AG09309 (cell line): ENCODE results near the gene ICAM3.

Experiments used
- DNase-seq: peaks from one replicate; pipeline ENCODE4 v3.0.0-alpha.2; 2010; ENCODE audit warnings: low read depth
- H3K4me3 ChIP-seq: 2 replicates; pipeline ENCODE4 v1.5.1; 2011; ENCODE audit warnings: mild to moderate bottlenecking, low read depth, low read length, moderate library complexity; ENCODE audit not compliant: control insufficient read depth
- CTCF ChIP-seq: IDR thresholded peaks from 2 replicates; pipeline ENCODE4 v1.5.1; 2011; ENCODE audit warnings: mild to moderate bottlenecking, low read depth, low read length, inconsistent platforms; ENCODE audit not compliant: insufficient read depth, control insufficient read depth; ENCODE audit errors: missing control alignments

The ICAM3 gene

GRCh38 chr19:10284960-10285278, 54.5 kb downstream of the ICAM3 start:
- no peak overlapping the region for H3K4me3 ChIP-seq
- TF ChIP-seq CTCF = no peak
- no peak for DNase-seq

GRCh38 chr19:10284065-10284959, 55.1 kb downstream of the ICAM3 start:
- DNase-seq = no peak
- H3K4me3 ChIP-seq = no peak overlapping the region
- no peak for TF ChIP-seq CTCF
